Nephron (organoid): ENCODE data around the gene CCNL2.

Experiments
- H3K27ac Mint-ChIP-seq, 3 experiments: 2 replicates each; pipeline ENCODE4 v1.8.0; 2020; ENCODE audit warnings: mixed read lengths in 3 of 3, mild to moderate bottlenecking in 2 of 3, moderate library complexity in 1 of 3
- H3K27me3 Mint-ChIP-seq: 2 replicates; pipeline ENCODE4 v1.8.0; 2021; ENCODE audit warnings: low read depth, mild to moderate bottlenecking, moderate library complexity, mixed read lengths
- H3K36me3 Mint-ChIP-seq: 2 replicates; pipeline ENCODE4 v1.8.0; 2020; ENCODE audit warnings: low read depth, mixed read lengths
- H3K4me1 Mint-ChIP-seq: 2 replicates; pipeline ENCODE4 v1.8.0; 2020; ENCODE audit warnings: mixed read lengths
- H3K4me3 Mint-ChIP-seq, 3 experiments: 2 replicates each; pipeline ENCODE4 v1.8.0; 2020; ENCODE audit warnings: mild to moderate bottlenecking in 3 of 3, mixed read lengths in 3 of 3, moderate library complexity in 2 of 3
- H3K9me3 Mint-ChIP-seq: 2 replicates; pipeline ENCODE4 v1.8.0; 2020; ENCODE audit warnings: mixed read lengths
- TF ChIP-seq, protein P1 (sequence below), 3 experiments: fragments of 200-600 bp; sonication (generic); IDR thresholded peaks; one replicate each; pipeline ENCODE4 v1.5.0; 2021; ENCODE audit warnings: antibody characterized with exemption in 3 of 3; ENCODE audit not compliant: unreplicated experiment in 3 of 3

CCNL2 gene

DNA sequence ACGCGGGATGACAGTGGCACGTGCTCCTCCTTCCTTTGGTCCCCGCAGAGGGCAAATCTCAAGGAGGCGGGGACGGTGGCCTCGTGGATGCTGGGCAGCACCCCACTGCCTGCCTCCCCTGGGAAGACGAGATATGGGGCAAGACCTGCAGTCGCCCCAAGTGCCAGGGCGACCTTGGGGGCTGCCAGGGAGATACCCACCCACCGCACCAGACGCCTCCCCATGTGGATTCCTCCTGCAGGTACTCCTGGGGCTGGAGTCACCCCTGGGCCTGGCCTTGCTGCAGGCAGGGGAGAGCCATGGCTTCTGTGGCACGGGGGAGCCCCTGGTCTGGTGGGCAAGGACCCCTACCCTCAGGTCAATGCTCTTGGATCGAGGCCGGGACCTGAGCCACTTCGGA, 18.3 kb downstream of the CCNL2 start:
- Mint-ChIP-seq H3K4me3 (no peak overlapping the region), H3K27me3 (no peaks in the 10 kb centered on the region)

DNA sequence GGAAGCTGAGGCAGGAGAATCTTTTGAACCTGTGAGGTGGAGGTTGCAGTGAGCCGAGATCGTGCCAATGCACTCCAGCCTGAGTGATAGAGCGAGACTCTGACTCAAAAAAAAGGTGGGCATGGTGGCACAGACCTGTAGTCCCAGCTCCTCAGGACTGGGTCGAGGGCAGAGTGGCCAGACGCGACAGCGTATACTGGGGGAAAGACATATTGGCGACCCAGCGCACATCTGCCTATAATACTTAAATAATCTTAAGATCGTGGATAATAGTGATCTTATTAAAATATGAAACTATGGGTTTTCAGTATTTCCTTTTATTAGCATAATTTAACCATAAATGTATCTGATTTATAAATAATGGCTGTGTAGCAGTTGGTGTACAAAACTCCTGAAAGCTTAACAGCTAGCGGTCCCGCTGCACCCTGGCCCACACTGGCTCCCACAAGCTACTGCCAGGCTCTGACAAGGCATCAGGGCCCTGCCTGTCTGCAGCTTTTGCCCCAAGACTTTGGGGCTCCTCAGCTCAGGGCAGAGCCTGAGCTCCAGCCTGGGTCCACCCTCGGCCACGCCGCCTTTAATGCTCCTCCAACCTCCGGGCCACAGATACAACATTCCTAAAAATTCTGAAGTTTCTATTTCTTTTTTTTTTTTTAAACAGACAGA, 21.5 kb downstream of the CCNL2 start:
- H3K4me3 Mint-ChIP-seq = peak overlapping the region in 2 of 3 experiments; percentile 29 to 30
- peaks cover 6% of the 10 kb centered on the region for H3K4me1 Mint-ChIP-seq

More for the DNA sequence above, 18.3 kb downstream of the CCNL2 start:
- H3K27ac Mint-ChIP-seq = no peak overlapping the region
- H3K36me3 Mint-ChIP-seq = peaks cover 12% of the 10 kb centered on the region
- no peaks in the 10 kb centered on the region for H3K9me3 Mint-ChIP-seq
- no peaks in the 10 kb centered on the region for H3K4me1 Mint-ChIP-seq
- TF ChIP-seq, protein P1, sequence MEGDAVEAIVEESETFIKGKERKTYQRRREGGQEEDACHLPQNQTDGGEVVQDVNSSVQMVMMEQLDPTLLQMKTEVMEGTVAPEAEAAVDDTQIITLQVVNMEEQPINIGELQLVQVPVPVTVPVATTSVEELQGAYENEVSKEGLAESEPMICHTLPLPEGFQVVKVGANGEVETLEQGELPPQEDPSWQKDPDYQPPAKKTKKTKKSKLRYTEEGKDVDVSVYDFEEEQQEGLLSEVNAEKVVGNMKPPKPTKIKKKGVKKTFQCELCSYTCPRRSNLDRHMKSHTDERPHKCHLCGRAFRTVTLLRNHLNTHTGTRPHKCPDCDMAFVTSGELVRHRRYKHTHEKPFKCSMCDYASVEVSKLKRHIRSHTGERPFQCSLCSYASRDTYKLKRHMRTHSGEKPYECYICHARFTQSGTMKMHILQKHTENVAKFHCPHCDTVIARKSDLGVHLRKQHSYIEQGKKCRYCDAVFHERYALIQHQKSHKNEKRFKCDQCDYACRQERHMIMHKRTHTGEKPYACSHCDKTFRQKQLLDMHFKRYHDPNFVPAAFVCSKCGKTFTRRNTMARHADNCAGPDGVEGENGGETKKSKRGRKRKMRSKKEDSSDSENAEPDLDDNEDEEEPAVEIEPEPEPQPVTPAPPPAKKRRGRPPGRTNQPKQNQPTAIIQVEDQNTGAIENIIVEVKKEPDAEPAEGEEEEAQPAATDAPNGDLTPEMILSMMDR (IDR thresholded peaks at IDR 0.05; ENCODE audit: unreplicated experiment in 3 of 3) = no peak

DNA sequence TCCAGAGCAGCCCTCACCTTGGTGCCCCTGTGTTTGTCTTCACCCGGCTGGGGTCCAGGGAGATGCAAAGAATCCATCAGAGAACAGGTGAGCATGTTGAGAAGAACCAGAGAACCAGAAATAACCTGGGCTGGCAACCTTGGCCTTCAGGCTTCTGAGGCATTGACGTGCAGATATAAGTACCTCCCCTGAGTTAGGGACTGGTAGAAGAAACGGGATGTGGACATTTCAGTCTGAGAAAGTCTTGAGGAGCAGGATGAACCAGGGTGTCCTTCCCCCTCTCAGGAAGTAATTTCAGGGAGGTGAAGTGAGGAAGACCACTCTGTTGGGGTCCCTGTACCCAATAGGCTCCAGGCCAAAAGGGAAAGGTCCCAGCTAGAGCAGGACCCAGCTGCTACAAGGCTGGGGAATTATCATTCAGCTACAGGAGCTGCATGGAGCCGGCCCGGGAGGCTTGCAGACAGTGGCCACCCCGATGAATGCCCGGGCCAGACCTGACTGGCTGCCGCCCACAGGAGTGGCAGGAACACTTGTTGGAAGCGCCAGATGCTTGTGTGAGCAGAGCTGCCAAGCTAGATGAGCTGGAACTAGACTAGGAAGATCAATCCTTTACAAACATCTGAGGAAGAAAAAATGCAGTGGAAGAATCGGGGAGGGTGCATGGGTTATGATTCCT, 22.4 kb downstream of the CCNL2 start:
- Mint-ChIP-seq H3K4me1 (peaks cover 6% of the 10 kb centered on the region), H3K4me3 (peak overlapping the region; percentile 56 to 69 (median 58)), H3K27ac (peak overlapping the region in 1 of 3 experiments; percentile 48), H3K36me3 (no peaks in the 10 kb centered on the region), H3K27me3 (no peaks in the 10 kb centered on the region), H3K9me3 (no peaks in the 10 kb centered on the region)
- TF ChIP-seq, protein P1 (IDR thresholded peaks at IDR 0.05; ENCODE audit: unreplicated experiment in 3 of 3) = no peak

More for the DNA sequence above, 21.5 kb downstream of the CCNL2 start:
- Mint-ChIP-seq H3K27ac (no peak overlapping the region), H3K36me3 (no peaks in the 10 kb centered on the region), H3K9me3 (no peaks in the 10 kb centered on the region), H3K27me3 (no peaks in the 10 kb centered on the region)
- TF ChIP-seq, protein P1 (IDR thresholded peaks at IDR 0.05; ENCODE audit: unreplicated experiment in 3 of 3) = no peak

DNA sequence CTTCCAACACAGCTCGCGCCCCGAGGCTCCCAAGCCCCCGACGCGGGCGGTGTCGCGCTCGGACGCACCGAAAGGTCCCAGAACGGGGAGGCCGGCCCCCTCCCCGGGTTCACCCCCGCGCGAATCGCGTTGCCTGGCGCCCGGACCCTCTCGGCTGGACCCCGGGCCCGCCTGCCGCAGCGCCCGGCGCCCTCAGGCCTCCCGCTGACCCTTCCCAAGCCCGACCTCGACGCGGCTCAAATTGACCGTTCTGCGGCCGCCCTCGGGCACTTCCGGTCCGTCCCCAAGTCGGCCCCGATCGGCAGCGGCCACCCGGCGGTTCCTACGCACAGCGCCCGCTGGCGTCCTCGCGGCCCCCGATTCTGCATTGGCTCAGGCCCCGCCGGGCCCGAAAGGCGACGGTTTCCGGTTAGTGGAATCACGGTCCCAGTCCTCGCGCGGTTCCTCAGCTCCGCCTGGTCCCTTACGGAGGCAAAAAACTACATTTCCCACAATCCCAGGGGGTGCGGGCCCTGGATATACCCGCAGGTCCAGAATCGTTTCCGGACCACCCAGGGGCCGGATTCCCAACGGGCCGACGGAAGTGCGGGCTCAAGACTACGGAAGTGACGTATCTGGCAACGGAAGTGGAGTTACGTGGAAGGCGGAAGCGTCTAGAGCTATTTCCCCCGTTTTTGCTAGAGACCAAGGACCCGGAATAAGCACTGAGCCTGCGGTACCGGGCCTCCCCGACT, 24.0 kb downstream of the CCNL2 start, which contains the start of gene AURKAIP1:
AURKAIP1 (minus strand) TSS at position 279 of the 734 bp plus-strand sequence. CDS start 451 bp downstream, outside the sequence.
- H3K4me3 Mint-ChIP-seq = peak within 1 kb of the TSS; percentile 86 to 91 (median 88)
- H3K27ac Mint-ChIP-seq = peak within 1 kb of the TSS; percentile 77 to 86 (median 84)
- TF ChIP-seq, protein P1 (IDR thresholded peaks at IDR 0.05; ENCODE audit: unreplicated experiment in 3 of 3) = peak; percentile 32 to 49 (median 32)
- peaks cover 6% of the 10 kb centered on the region for H3K4me1 Mint-ChIP-seq
- H3K9me3 Mint-ChIP-seq = no peaks in the 10 kb centered on the region
- no peaks in the 10 kb centered on the region for H3K36me3 Mint-ChIP-seq
- H3K27me3 Mint-ChIP-seq = no peaks in the 10 kb centered on the region

DNA sequence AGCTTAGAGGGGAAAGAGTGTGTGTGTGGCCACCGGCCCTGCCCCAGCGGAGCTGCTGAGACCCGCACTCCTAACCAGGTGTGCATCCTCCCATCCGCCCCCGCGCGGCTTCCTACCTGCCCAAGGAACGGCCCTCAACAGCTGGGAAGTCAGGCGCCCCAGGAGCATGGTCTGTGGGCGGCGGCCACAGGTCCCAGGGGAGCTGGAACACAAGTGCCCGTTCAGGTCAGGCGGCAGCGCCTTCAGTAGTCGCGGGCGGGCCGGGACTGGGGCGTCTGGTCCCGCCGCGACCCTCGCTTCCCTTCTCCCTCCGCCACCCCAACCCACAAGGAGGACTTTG, 24.6 kb downstream of the CCNL2 start:
- Mint-ChIP-seq H3K36me3 (no peaks in the 10 kb centered on the region), H3K9me3 (no peaks in the 10 kb centered on the region), H3K4me3 (peak overlapping the region; percentile 86 to 91 (median 88)), H3K4me1 (peaks cover 6% of the 10 kb centered on the region), H3K27ac (no peak overlapping the region), H3K27me3 (no peaks in the 10 kb centered on the region)
- TF ChIP-seq, protein P1 (IDR thresholded peaks at IDR 0.05; ENCODE audit: unreplicated experiment in 3 of 3) = no peak
